Measurements from ENCODE around the gene STAG2. TPM values are rescaled to one million over a fixed set of nuclear protein-coding genes. Genes with fewer than 3 reads are reported as not detected.
"Not testable (repeated sequence)": the region's sequence is repeated elsewhere in the genome, so short reads cannot be mapped to it uniquely, and the experiment has no call there.

STAG2 gene
- total RNA-seq, 3 donors from 2014 or later: 79.2 to 114 (median 83.2) TPM

DNA sequence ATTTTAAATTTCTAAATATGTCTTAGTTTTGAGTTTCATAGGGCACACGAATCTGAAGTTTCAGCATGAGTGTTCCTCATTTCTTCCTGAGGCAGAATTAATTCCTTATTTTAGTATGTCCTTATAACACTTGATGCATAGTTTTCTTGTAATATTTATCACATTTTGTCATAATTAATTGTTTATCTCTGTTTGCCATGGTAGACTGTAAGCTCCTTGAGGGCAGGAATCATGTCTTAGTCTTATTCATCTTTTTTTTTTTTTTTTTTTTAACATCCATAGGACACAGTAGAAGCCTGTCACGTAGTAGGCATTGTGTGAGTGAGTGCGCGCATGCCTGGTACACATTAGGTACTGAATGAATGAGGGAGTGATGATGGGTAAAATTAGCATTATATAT is 131.7 kb downstream of the STAG2 start:
- Histone ChIP-seq H3K4me1 (no peaks in the 10 kb centered on the region), H3K36me3 (no peaks in the 10 kb centered on the region), H3K4me3 (no peak overlapping the region), H3K9me3 (no peaks in the 10 kb centered on the region), H3K27me3 (peaks cover 0 to 5% of the 10 kb centered on the region in 2 donors), H3K27ac (no peak overlapping the region)
- TF ChIP-seq POLR2AphosphoS5 (IDR thresholded peaks at IDR 0.05) (no peak), CTCF (IDR thresholded peaks at IDR 0.05) (no peak), POLR2A (IDR thresholded peaks at IDR 0.05) (no peak)
- DNase-seq (ENCODE audit: low spot score in 2 of 2): no peak
- intact Hi-C loops (cut with DNase I; ENCODE audit: low total_unique reads): no loop called here

DNA sequence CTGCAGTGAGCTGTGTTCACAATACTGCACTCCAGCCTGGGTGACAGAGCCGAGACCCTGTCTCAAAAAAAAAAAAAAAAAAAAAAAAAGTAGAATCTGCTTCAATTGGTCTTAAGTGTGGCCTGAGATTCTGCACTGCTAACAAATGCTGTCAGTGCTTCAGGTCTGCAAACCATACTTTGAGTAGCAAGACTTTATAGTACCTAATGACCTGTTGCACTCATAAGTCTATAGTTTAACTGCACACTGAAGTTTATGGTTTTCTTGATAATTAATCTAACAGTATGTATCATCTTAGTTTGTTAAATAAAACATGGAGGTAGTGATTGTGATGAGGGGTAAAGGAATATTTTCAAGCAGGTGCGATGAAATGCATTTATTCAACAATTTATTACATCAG is 135.6 kb downstream of the STAG2 start:
- intact Hi-C loops (cut with DNase I; ENCODE audit: low total_unique reads): no loop called here
- no peak for TF ChIP-seq CTCF (IDR thresholded peaks at IDR 0.05)
- TF ChIP-seq POLR2AphosphoS5 (IDR thresholded peaks at IDR 0.05): no peak
- no peak for TF ChIP-seq POLR2A (IDR thresholded peaks at IDR 0.05)
- H3K27ac ChIP-seq: no peak overlapping the region

DNA sequence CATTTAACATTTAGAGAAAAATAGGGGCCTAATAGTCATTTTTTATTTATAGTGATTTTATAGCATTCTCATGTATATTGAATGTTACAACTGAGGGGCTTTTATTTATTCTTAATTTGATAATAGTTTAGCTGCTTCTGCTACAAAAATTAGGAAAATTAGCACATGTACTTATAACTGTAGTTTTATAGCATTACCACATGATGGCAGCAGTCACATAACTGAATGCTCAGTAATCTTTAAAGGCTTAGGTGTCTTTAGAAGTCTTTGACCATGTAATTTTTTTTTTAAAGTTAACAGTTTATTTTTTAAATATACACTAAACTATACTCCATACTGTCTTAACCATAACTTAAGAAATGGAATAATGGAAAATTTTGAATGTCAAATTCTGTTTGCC is 136.6 kb downstream of the STAG2 start:
- Histone ChIP-seq H3K4me1 (no peaks in the 10 kb centered on the region), H3K27me3 (peaks cover 0 to 11% of the 10 kb centered on the region in 2 donors), H3K9me3 (no peaks in the 10 kb centered on the region), H3K27ac (no peak overlapping the region), H3K4me3 (no peak overlapping the region), H3K36me3 (no peaks in the 10 kb centered on the region)
- intact Hi-C loops (cut with DNase I; ENCODE audit: low total_unique reads): no loop called here
- no peak for DNase-seq (ENCODE audit: low spot score in 2 of 2)
- no peak for TF ChIP-seq POLR2AphosphoS5 (IDR thresholded peaks at IDR 0.05)
- no peak for TF ChIP-seq POLR2A (IDR thresholded peaks at IDR 0.05)
- TF ChIP-seq CTCF (IDR thresholded peaks at IDR 0.05): peak in 1 of 3 donors; percentile 23

More for the DNA sequence above, 135.6 kb downstream of the STAG2 start:
- DNase-seq (ENCODE audit: low spot score in 2 of 2): no peak
- H3K36me3 ChIP-seq: no peaks in the 10 kb centered on the region
- no peak overlapping the region for H3K4me3 ChIP-seq
- no peaks in the 10 kb centered on the region for H3K4me1 ChIP-seq
- peaks cover 0 to 11% of the 10 kb centered on the region in 2 donors for H3K27me3 ChIP-seq
- H3K9me3 ChIP-seq: no peaks in the 10 kb centered on the region

DNA sequence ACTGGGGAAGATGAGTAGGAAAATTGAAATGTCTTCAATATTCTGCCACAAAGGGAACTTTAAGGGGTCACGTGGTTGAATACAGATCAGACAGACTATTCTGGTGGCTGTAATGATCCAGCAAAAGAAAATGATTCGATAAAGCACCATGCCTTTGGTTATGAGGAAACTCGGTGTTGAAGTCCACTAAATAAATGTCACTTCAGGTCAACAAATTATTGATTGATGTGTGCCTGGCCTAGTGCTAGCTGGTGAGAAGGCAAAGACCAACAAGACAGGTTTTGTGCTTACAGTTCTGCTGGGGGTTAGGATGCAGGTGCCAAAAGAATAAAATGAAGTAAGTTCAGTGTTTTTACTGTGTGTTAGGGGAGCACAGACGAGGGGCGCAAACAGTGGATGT is 142.5 kb downstream of the STAG2 start:
- no peaks in the 10 kb centered on the region for H3K9me3 ChIP-seq
- no peak for DNase-seq (ENCODE audit: low spot score in 2 of 2)
- intact Hi-C loops (cut with DNase I; ENCODE audit: low total_unique reads): no loop called here
- H3K4me3 ChIP-seq: no peak overlapping the region
- TF ChIP-seq POLR2A (IDR thresholded peaks at IDR 0.05): no peak
- no peak for TF ChIP-seq POLR2AphosphoS5 (IDR thresholded peaks at IDR 0.05)
- no peak for TF ChIP-seq CTCF (IDR thresholded peaks at IDR 0.05)
- peaks cover 0 to 7% of the 10 kb centered on the region in 2 donors for H3K27me3 ChIP-seq
- no peaks in the 10 kb centered on the region for H3K4me1 ChIP-seq
- no peaks in the 10 kb centered on the region for H3K36me3 ChIP-seq
- H3K27ac ChIP-seq: no peak overlapping the region

DNA sequence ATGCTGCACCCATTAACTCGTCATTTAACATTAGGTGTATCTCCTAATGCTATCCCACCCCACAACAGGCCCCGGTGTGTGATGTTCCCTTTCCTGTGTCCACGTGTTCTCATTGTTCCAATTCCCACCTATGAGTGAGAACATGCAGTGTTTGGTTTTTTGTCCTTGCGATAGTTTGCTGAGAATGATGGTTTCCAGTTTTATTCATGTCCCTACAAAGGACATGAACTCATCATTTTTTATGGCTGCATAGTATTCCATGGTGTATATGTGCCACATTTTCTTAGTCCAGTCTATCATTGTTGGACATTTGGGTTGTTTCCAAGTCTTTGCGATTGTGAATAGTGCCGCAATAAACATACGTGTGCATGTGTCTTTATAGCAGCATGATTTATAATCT is 143.0 kb downstream of the STAG2 start:
- intact Hi-C loops (cut with DNase I; ENCODE audit: low total_unique reads): not testable (repeated sequence)

More for the DNA sequence above, 143.0 kb downstream of the STAG2 start:
- H3K27me3 ChIP-seq; H3K4me3 ChIP-seq; H3K36me3 ChIP-seq; H3K27ac ChIP-seq; DNase-seq (ENCODE audit: low spot score in 2 of 2); H3K9me3 ChIP-seq; H3K4me1 ChIP-seq: not testable (repeated sequence)

Measured in breast epithelium (tissue), 4 donors.